Measurements from ENCODE around the gene ADAMTS2.

Gene ADAMTS2

GRCh38 chr5:179118756-179119414 is 226.4 kb downstream of the ADAMTS2 start:
- no peaks in the 10 kb centered on the region for H3K79me2 ChIP-seq (ENCODE audit: insufficient read depth, low read length)
- no peaks in the 10 kb centered on the region for H3F3A ChIP-seq (ENCODE audit: insufficient read depth)
- H3K27ac ChIP-seq (ENCODE audit: low read depth, low read length), result no peak overlapping the region
- TF ChIP-seq CTCF (IDR thresholded peaks at IDR 0.05; ENCODE audit: insufficient read depth, low read length, poor library complexity, severe bottlenecking) (no peak), EZH2phosphoT487 (conservative IDR thresholded peaks at IDR 0.05; ENCODE audit: low read length) (no peak)
- H2AFZ ChIP-seq (ENCODE audit: low read depth, low read length, severe bottlenecking), result no peak overlapping the region
- no peaks in the 10 kb centered on the region for H3K36me3 ChIP-seq (ENCODE audit: low read length)
- H3K27me3 ChIP-seq (ENCODE audit: low read length), result no peaks in the 10 kb centered on the region
- no peaks in the 10 kb centered on the region for H3K9me3 ChIP-seq (ENCODE audit: insufficient read depth, low read length)
- no peaks in the 10 kb centered on the region for H3K9me2 ChIP-seq (replicated peaks; ENCODE audit: insufficient read depth, low read length)
- no peak overlapping the region for H3K4me2 ChIP-seq (ENCODE audit: low read depth, low read length, poor library complexity, severe bottlenecking)
- H3K9ac ChIP-seq (ENCODE audit: low read length), result no peak overlapping the region
- no peak overlapping the region for H3K4me3 ChIP-seq (ENCODE audit: insufficient read depth, low read length, poor library complexity, severe bottlenecking)
- no peaks in the 10 kb centered on the region for H4K20me1 ChIP-seq (ENCODE audit: low read depth, low read length)

GRCh38 chr5:179118338-179118737 is 226.9 kb downstream of the ADAMTS2 start:
- Histone ChIP-seq H3K4me3 (ENCODE audit: insufficient read depth, low read length, poor library complexity, severe bottlenecking) (no peak overlapping the region), H4K20me1 (ENCODE audit: low read depth, low read length) (no peaks in the 10 kb centered on the region), H3K9me3 (ENCODE audit: insufficient read depth, low read length) (no peaks in the 10 kb centered on the region), H3K27ac (ENCODE audit: low read depth, low read length) (no peak overlapping the region), H3K9me2 (replicated peaks; ENCODE audit: insufficient read depth, low read length) (no peaks in the 10 kb centered on the region), H2AFZ (ENCODE audit: low read depth, low read length, severe bottlenecking) (no peak overlapping the region), H3K79me2 (ENCODE audit: insufficient read depth, low read length) (no peaks in the 10 kb centered on the region), H3K9ac (ENCODE audit: low read length) (no peak overlapping the region), H3K4me2 (ENCODE audit: low read depth, low read length, poor library complexity, severe bottlenecking) (no peak overlapping the region), H3K27me3 (ENCODE audit: low read length) (no peaks in the 10 kb centered on the region), H3F3A (ENCODE audit: insufficient read depth) (no peaks in the 10 kb centered on the region), H3K36me3 (ENCODE audit: low read length) (no peaks in the 10 kb centered on the region)
- TF ChIP-seq EZH2phosphoT487 (conservative IDR thresholded peaks at IDR 0.05; ENCODE audit: low read length), result no peak
- TF ChIP-seq CTCF (IDR thresholded peaks at IDR 0.05; ENCODE audit: insufficient read depth, low read length, poor library complexity, severe bottlenecking), result no peak

- Histone ChIP-seq H3K27ac (ENCODE audit: low read depth, low read length) (no peak overlapping the region), H3K9me3 (ENCODE audit: insufficient read depth, low read length) (no peaks in the 10 kb centered on the region), H3K27me3 (ENCODE audit: low read length) (no peaks in the 10 kb centered on the region), H2AFZ (ENCODE audit: low read depth, low read length, severe bottlenecking) (no peak overlapping the region), H3K36me3 (ENCODE audit: low read length) (no peaks in the 10 kb centered on the region), H3K9ac (ENCODE audit: low read length) (no peak overlapping the region), H3K79me2 (ENCODE audit: insufficient read depth, low read length) (no peaks in the 10 kb centered on the region), H3K4me2 (ENCODE audit: low read depth, low read length, poor library complexity, severe bottlenecking) (no peak overlapping the region), H3K4me3 (ENCODE audit: insufficient read depth, low read length, poor library complexity, severe bottlenecking) (no peak overlapping the region), H3F3A (ENCODE audit: insufficient read depth) (no peaks in the 10 kb centered on the region), H4K20me1 (ENCODE audit: low read depth, low read length) (no peaks in the 10 kb centered on the region), H3K9me2 (replicated peaks; ENCODE audit: insufficient read depth, low read length) (no peaks in the 10 kb centered on the region)
- TF ChIP-seq CTCF (IDR thresholded peaks at IDR 0.05; ENCODE audit: insufficient read depth, low read length, poor library complexity, severe bottlenecking), result no peak
- TF ChIP-seq EZH2phosphoT487 (conservative IDR thresholded peaks at IDR 0.05; ENCODE audit: low read length), result no peak
Measured at GRCh38 chr5:179115845-179116524, 229.3 kb downstream of the ADAMTS2 start.
